Trophoblast cell (in vitro differentiated cells and primary cell): ENCODE results near the gene DRC1.

Experiments
- DNase-seq, 2 donors: peaks; one replicate each; pipeline ENCODE4 v3.0.0-alpha.2; 2016
- H2AFZ ChIP-seq: 2 replicates; pipeline ENCODE4 v1.6.1; 2013; ENCODE audit warnings: low read length, moderate library complexity, mild to moderate bottlenecking; ENCODE audit not compliant: insufficient read depth, poor library complexity
- H2AK5ac ChIP-seq: 2 replicates; pipeline ENCODE4 v1.6.1; 2013; ENCODE audit warnings: mild to moderate bottlenecking, low read length
- H2BK120ac ChIP-seq: 2 replicates; pipeline ENCODE4 v1.6.1; 2013; ENCODE audit warnings: low read length, mild to moderate bottlenecking, moderate library complexity; ENCODE audit not compliant: insufficient read depth, poor library complexity
- H2BK12ac ChIP-seq: 2 replicates; pipeline ENCODE4 v1.6.1; 2013; ENCODE audit warnings: mild to moderate bottlenecking, low read length, moderate library complexity
- H2BK5ac ChIP-seq: 2 replicates; pipeline ENCODE4 v1.6.1; 2013; ENCODE audit warnings: low read length, low read depth, moderate library complexity, mild to moderate bottlenecking; ENCODE audit not compliant: poor library complexity
- H3K14ac ChIP-seq: 2 replicates; pipeline ENCODE4 v1.6.1; 2013; ENCODE audit warnings: mild to moderate bottlenecking, low read length
- H3K18ac ChIP-seq: 2 replicates; pipeline ENCODE4 v1.6.1; 2013; ENCODE audit warnings: mild to moderate bottlenecking, low read length
- H3K23ac ChIP-seq: 2 replicates; pipeline ENCODE4 v1.6.1; 2013; ENCODE audit warnings: low read length
- H3K27ac ChIP-seq: 2 replicates; pipeline ENCODE4 v1.5.1; 2013; ENCODE audit warnings: low read depth, mild to moderate bottlenecking, inconsistent platforms, low read length, moderate library complexity
- H3K27me3 ChIP-seq: 2 replicates; pipeline ENCODE4 v1.6.1; 2013; ENCODE audit warnings: inconsistent platforms, mild to moderate bottlenecking, low read length, moderate library complexity; ENCODE audit not compliant: insufficient read depth
- H3K36me3 ChIP-seq, 2 experiments: 1 replicate in 1 of 2; 2 replicates in 1 of 2; pipeline ENCODE4 v1.6.1; 2013; ENCODE audit warnings: low read length in 2 of 2, mild to moderate bottlenecking in 2 of 2, moderate library complexity in 1 of 2; ENCODE audit not compliant: insufficient read depth in 2 of 2, control insufficient read depth in 1 of 2
- H3K4ac ChIP-seq: 2 replicates; pipeline ENCODE4 v1.6.1; 2013; ENCODE audit warnings: low read depth, mild to moderate bottlenecking, low read length, moderate library complexity
- H3K4me1 ChIP-seq, 2 experiments: 1 replicate in 1 of 2; 2 replicates in 1 of 2; pipeline ENCODE4 v1.6.1; 2013; ENCODE audit warnings: low read length in 2 of 2, mild to moderate bottlenecking in 2 of 2, moderate library complexity in 1 of 2; ENCODE audit not compliant: insufficient read depth in 2 of 2, control insufficient read depth in 1 of 2
- H3K4me2 ChIP-seq: 2 replicates; pipeline ENCODE4 v1.6.1; 2013; ENCODE audit warnings: inconsistent platforms, mild to moderate bottlenecking, low read length, moderate library complexity
- H3K4me3 ChIP-seq: 2 replicates; pipeline ENCODE4 v1.5.1; 2013; ENCODE audit warnings: mild to moderate bottlenecking, low read depth, low read length, inconsistent platforms
- H3K79me1 ChIP-seq: one replicate; pipeline ENCODE4 v1.6.1; 2013; ENCODE audit warnings: low read length
- H3K79me2 ChIP-seq: 2 replicates; pipeline ENCODE4 v1.6.1; 2013; ENCODE audit warnings: low read length, mild to moderate bottlenecking; ENCODE audit not compliant: control insufficient read depth, insufficient read depth, poor library complexity
- H3K9ac ChIP-seq: 2 replicates; pipeline ENCODE4 v1.6.1; 2013; ENCODE audit warnings: mild to moderate bottlenecking, low read length
- H3K9me3 ChIP-seq: 2 replicates; pipeline ENCODE4 v1.6.1; 2013; ENCODE audit warnings: low read depth, mild to moderate bottlenecking, control low read depth, inconsistent platforms, low read length; ENCODE audit not compliant: insufficient read depth
- H4K12ac ChIP-seq: 2 replicates; pipeline ENCODE4 v1.6.1; 2013; ENCODE audit warnings: low read depth, mild to moderate bottlenecking, low read length, moderate library complexity
- H4K8ac ChIP-seq: 2 replicates; pipeline ENCODE4 v1.6.1; 2013; ENCODE audit warnings: low read depth, mild to moderate bottlenecking, low read length, moderate library complexity
- H4K91ac ChIP-seq: one replicate; pipeline ENCODE4 v1.6.1; 2013; ENCODE audit warnings: low read depth, mild to moderate bottlenecking, low read length, moderate library complexity
- WGBS: extraction: QIAGEN DNeasy Blood & Tissue Kit; methylation state at CpG from one replicate; pipeline ENCODE4 v1.1.7; 2013; ENCODE audit warnings: missing lambda C conversion rate; ENCODE audit not compliant: insufficient read length, insufficient coverage; ENCODE audit errors: extremely low coverage; 5-methylcytosine and 5-hydroxymethylcytosine counted together

The DRC1 gene

DNA sequence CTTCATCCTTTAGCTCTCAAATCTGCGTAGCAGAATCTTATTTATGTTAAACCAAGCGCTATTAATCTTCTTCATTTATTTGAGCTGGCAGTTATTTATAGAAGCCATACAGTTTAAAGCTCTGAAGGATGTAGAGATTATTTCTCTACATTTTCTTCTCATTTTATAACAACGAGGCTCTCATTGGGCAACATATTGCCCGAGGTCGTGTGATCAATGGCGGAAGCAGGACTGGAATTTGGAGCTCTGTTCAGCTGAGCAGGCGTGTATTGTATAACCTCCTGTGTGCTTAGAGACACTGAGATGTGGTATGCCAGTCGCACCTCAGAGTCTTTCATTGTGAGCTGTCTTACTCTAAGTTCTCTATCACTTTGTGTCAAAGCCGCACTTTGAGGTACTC, 17.5 kb upstream of the DRC1 start:
- Histone ChIP-seq H3K9ac (no peak overlapping the region), H3K9me3 (no peaks in the 10 kb centered on the region), H3K36me3 (peaks cover 2% of the 10 kb centered on the region in 2 experiments), H3K14ac (no peak overlapping the region), H3K79me1 (no peaks in the 10 kb centered on the region), H3K27ac (no peak overlapping the region), H3K4me1 (no peaks in the 10 kb centered on the region), H3K4ac (no peak overlapping the region), H2AFZ (no peak overlapping the region), H4K12ac (no peak overlapping the region), H2BK12ac (no peak overlapping the region), H2AK5ac (no peak overlapping the region), H3K23ac (no peak overlapping the region), H4K8ac (no peak overlapping the region), H4K91ac (no peak overlapping the region), H3K18ac (no peak overlapping the region), H3K4me2 (no peak overlapping the region), H2BK120ac (no peak overlapping the region), H3K4me3 (no peak overlapping the region), H3K27me3 (no peaks in the 10 kb centered on the region), H3K79me2 (no peaks in the 10 kb centered on the region), H2BK5ac (no peak overlapping the region)
- peak; percentile 90 to 96 for DNase-seq
- WGBS, result no CpG with 5 or more reads among the region's 9 CpGs

DNA sequence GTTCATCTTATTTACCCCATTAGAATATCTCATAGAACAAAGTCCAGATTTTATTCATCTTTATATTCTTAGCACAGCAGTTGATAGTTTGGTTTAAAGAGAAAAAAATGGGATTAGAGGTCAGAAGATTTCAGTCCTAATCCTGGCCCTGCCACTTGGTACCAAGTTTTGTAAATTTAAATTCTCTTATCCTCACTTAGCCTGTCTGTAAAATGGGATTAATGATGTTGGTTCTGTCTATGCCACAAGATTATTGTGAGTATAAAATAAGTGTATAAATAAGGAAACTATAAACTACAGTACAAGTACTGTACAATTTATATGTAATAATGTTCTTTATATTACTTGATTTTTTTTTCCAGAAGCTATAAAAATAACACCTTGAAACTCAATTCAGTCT, 17.1 kb upstream of the DRC1 start:
- H2BK5ac ChIP-seq, result no peak overlapping the region
- H4K8ac ChIP-seq, result no peak overlapping the region
- H3K4me2 ChIP-seq, result no peak overlapping the region
- H3K18ac ChIP-seq, result no peak overlapping the region
- H3K27ac ChIP-seq, result no peak overlapping the region
- H3K27me3 ChIP-seq, result no peaks in the 10 kb centered on the region
- no peaks in the 10 kb centered on the region for H3K79me2 ChIP-seq
- no peaks in the 10 kb centered on the region for H3K9me3 ChIP-seq
- H2AK5ac ChIP-seq, result no peak overlapping the region
- no peak overlapping the region for H2BK120ac ChIP-seq
- no peaks in the 10 kb centered on the region for H3K4me1 ChIP-seq
- H3K4ac ChIP-seq, result no peak overlapping the region
- no peak overlapping the region for H4K91ac ChIP-seq
- H2BK12ac ChIP-seq, result no peak overlapping the region
- H3K23ac ChIP-seq, result no peak overlapping the region
- no peak overlapping the region for H2AFZ ChIP-seq
- no peak overlapping the region for H3K9ac ChIP-seq
- peaks cover 2% of the 10 kb centered on the region in 2 experiments for H3K36me3 ChIP-seq
- no peak overlapping the region for H3K14ac ChIP-seq
- no peak for DNase-seq
- no peak overlapping the region for H4K12ac ChIP-seq
- H3K4me3 ChIP-seq, result no peak overlapping the region
- H3K79me1 ChIP-seq, result no peaks in the 10 kb centered on the region

DNA sequence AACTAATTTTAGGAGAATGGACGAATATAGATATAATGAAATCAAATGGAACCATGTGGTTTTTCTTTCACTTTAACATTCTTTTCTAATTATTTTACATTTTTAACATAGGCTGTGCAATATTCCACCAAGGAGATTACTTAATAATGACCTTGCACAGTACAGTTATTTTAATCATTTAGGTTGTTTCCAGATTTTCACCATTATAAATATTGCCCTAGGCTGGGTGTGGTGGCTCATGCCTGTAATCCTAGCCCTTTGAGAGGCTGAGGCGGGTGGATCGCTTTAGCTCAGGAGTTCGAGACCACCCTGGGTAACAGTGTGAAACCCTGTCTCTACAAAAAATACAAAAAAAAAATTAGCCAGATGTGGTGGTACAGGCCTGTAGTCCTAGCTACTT, 14.5 kb upstream of the DRC1 start:
- Histone ChIP-seq H2AFZ (no peak overlapping the region), H3K4me2 (no peak overlapping the region), H3K27me3 (no peaks in the 10 kb centered on the region), H3K79me2 (no peaks in the 10 kb centered on the region), H3K4me1 (no peaks in the 10 kb centered on the region), H3K4me3 (no peak overlapping the region), H3K9ac (no peak overlapping the region), H3K14ac (no peak overlapping the region), H3K9me3 (no peaks in the 10 kb centered on the region), H3K27ac (no peak overlapping the region), H2AK5ac (no peak overlapping the region), H3K18ac (no peak overlapping the region), H3K36me3 (peaks cover 2 to 5% of the 10 kb centered on the region in 2 experiments), H3K79me1 (no peaks in the 10 kb centered on the region), H4K8ac (no peak overlapping the region), H4K12ac (no peak overlapping the region), H2BK5ac (no peak overlapping the region), H2BK120ac (no peak overlapping the region), H4K91ac (no peak overlapping the region), H3K23ac (no peak overlapping the region), H3K4ac (no peak overlapping the region), H2BK12ac (no peak overlapping the region)
- no CpG with 5 or more reads among the region's 4 CpGs for WGBS
- no peak for DNase-seq

DNA sequence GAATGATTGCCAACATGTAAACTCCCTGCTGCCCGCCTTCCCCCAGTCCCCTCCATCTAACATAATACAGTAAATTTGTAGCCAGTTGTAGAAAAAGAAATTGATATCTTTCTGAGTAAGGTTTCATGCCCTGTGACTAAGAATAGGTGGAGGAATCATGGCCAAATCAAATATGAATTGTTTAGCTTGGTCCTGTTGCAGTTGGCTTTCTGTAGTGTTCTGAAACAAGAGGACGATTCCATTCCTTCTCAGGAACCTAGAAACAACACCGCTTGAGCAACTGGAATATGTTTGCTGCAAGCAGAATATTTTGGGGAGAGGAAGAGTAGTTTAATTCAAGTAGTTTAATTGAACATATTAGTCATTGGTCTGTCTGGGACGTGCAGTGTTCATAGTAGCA, 7.0 kb upstream of the DRC1 start:
- no peak overlapping the region for H2BK5ac ChIP-seq
- H3K23ac ChIP-seq, result no peak overlapping the region
- no peak overlapping the region for H3K4ac ChIP-seq
- no peak for DNase-seq
- H3K9me3 ChIP-seq, result no peaks in the 10 kb centered on the region
- no peak overlapping the region for H3K27ac ChIP-seq
- no CpG with 5 or more reads among the region's 4 CpGs for WGBS
- no peaks in the 10 kb centered on the region for H3K27me3 ChIP-seq
- H2BK12ac ChIP-seq, result no peak overlapping the region
- H3K79me1 ChIP-seq, result no peaks in the 10 kb centered on the region
- no peak overlapping the region for H4K8ac ChIP-seq
- no peak overlapping the region for H3K9ac ChIP-seq
- H3K4me1 ChIP-seq, result no peaks in the 10 kb centered on the region
- no peak overlapping the region for H3K14ac ChIP-seq
- H4K12ac ChIP-seq, result no peak overlapping the region
- no peak overlapping the region for H2BK120ac ChIP-seq
- no peak overlapping the region for H2AFZ ChIP-seq
- no peak overlapping the region for H3K4me2 ChIP-seq
- H4K91ac ChIP-seq, result no peak overlapping the region
- H3K79me2 ChIP-seq, result no peaks in the 10 kb centered on the region
- no peak overlapping the region for H2AK5ac ChIP-seq
- no peak overlapping the region for H3K18ac ChIP-seq
- H3K4me3 ChIP-seq, result no peak overlapping the region
- H3K36me3 ChIP-seq, result peaks cover 2 to 6% of the 10 kb centered on the region in 2 experiments
